ENCODE results near the gene PDGFB.

Gene PDGFB

GRCh38 chr22:39284983-39285382 lies 40.2 kb upstream of the PDGFB start:
- Histone ChIP-seq H3K27me3 (replicated peaks; ENCODE audit: control insufficient read depth, insufficient read depth, low read length) (no peaks in the 10 kb centered on the region), H3K36me3 (ENCODE audit: control insufficient read depth, insufficient read depth, low read length) (no peaks in the 10 kb centered on the region), H3K4me3 (replicated peaks; ENCODE audit: low read depth, low read length) (no peak overlapping the region)
- TF ChIP-seq, protein P1, sequence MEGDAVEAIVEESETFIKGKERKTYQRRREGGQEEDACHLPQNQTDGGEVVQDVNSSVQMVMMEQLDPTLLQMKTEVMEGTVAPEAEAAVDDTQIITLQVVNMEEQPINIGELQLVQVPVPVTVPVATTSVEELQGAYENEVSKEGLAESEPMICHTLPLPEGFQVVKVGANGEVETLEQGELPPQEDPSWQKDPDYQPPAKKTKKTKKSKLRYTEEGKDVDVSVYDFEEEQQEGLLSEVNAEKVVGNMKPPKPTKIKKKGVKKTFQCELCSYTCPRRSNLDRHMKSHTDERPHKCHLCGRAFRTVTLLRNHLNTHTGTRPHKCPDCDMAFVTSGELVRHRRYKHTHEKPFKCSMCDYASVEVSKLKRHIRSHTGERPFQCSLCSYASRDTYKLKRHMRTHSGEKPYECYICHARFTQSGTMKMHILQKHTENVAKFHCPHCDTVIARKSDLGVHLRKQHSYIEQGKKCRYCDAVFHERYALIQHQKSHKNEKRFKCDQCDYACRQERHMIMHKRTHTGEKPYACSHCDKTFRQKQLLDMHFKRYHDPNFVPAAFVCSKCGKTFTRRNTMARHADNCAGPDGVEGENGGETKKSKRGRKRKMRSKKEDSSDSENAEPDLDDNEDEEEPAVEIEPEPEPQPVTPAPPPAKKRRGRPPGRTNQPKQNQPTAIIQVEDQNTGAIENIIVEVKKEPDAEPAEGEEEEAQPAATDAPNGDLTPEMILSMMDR (IDR thresholded peaks at IDR 0.05; ENCODE audit: insufficient read depth, low read length, poor library complexity, severe bottlenecking): no peak
- DNase-seq (ENCODE audit: extremely low read depth, insufficient read length): no peak

- no peak for DNase-seq (ENCODE audit: extremely low read depth, insufficient read length)
- TF ChIP-seq, protein P1 (IDR thresholded peaks at IDR 0.05; ENCODE audit: insufficient read depth, low read length, poor library complexity, severe bottlenecking): no peak
- no peaks in the 10 kb centered on the region for H3K36me3 ChIP-seq (ENCODE audit: control insufficient read depth, insufficient read depth, low read length)
- no peaks in the 10 kb centered on the region for H3K27me3 ChIP-seq (replicated peaks; ENCODE audit: control insufficient read depth, insufficient read depth, low read length)
- no peak overlapping the region for H3K4me3 ChIP-seq (replicated peaks; ENCODE audit: low read depth, low read length)
Measured at GRCh38 chr22:39284142-39284980, 39.6 kb upstream of the PDGFB start.

DNA sequence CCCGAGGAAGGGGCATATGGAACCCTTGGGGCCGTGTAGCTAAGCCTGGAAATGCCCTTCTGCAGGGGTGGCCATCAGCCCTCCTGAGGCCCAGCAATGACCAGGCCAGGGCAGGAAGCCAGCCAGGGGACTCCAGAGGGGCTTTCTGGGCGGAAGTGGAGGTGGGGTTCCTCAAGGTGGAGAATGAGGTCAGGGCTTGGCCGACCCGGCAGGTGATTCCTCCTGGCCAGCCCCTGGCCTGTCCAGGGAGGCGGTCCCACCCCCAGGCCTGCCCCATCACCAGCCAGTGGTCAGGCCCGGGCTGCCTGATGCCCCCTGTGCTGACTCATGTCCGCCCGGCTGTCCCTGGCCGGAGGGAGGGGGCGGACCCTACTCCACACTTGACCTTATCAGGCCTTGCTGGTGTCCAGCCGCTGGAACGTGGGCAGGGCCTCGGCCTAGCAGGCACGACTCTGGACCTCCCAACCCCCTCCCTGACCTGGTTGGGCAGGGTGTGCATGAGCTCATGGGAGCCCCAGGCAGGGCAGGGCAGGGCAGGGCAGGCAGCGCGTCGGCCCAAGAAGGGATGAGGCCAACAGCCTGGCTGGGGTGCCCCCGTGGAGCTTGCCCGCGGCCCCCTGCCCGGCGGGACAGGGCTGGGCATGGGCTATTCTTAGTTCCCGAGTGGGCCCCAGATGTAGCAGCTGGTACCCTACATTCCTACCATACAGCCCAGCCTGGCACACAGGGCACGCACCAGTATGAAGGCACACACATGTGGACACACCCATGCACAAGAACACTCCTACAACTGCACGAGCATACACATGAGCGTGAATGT lies 38.8 kb upstream of the PDGFB start:
- TF ChIP-seq, protein P1 (IDR thresholded peaks at IDR 0.05; ENCODE audit: insufficient read depth, low read length, poor library complexity, severe bottlenecking): no peak
- Histone ChIP-seq H3K36me3 (ENCODE audit: control insufficient read depth, insufficient read depth, low read length) (no peaks in the 10 kb centered on the region), H3K4me3 (replicated peaks; ENCODE audit: low read depth, low read length) (no peak overlapping the region), H3K27me3 (replicated peaks; ENCODE audit: control insufficient read depth, insufficient read depth, low read length) (no peaks in the 10 kb centered on the region)
- DNase-seq (ENCODE audit: extremely low read depth, insufficient read length): no peak

GRCh38 chr22:39282645-39283321 lies 38.0 kb upstream of the PDGFB start:
- TF ChIP-seq, protein P1 (IDR thresholded peaks at IDR 0.05; ENCODE audit: insufficient read depth, low read length, poor library complexity, severe bottlenecking): no peak
- H3K36me3 ChIP-seq (ENCODE audit: control insufficient read depth, insufficient read depth, low read length): no peaks in the 10 kb centered on the region
- H3K4me3 ChIP-seq (replicated peaks; ENCODE audit: low read depth, low read length): no peak overlapping the region
- no peaks in the 10 kb centered on the region for H3K27me3 ChIP-seq (replicated peaks; ENCODE audit: control insufficient read depth, insufficient read depth, low read length)
- DNase-seq (ENCODE audit: extremely low read depth, insufficient read length): no peak

- no peak overlapping the region for H3K4me3 ChIP-seq (replicated peaks; ENCODE audit: low read depth, low read length)
- no peaks in the 10 kb centered on the region for H3K36me3 ChIP-seq (ENCODE audit: control insufficient read depth, insufficient read depth, low read length)
- TF ChIP-seq, protein P1 (IDR thresholded peaks at IDR 0.05; ENCODE audit: insufficient read depth, low read length, poor library complexity, severe bottlenecking): no peak
Measured at GRCh38 chr22:39281126-39281525, 36.3 kb upstream of the PDGFB start.

More at GRCh38 chr22:39281126-39281525, 36.3 kb upstream of the PDGFB start:
- no peak for DNase-seq (ENCODE audit: extremely low read depth, insufficient read length)
- H3K27me3 ChIP-seq (replicated peaks; ENCODE audit: control insufficient read depth, insufficient read depth, low read length): no peaks in the 10 kb centered on the region
